Measurements from ENCODE around the gene NRG2.

GRCh38 chr5:139870677-139871076 is 172.4 kb downstream of the NRG2 start:
- no peak for TF ChIP-seq CTCF (IDR thresholded peaks at IDR 0.05)
- TF ChIP-seq POLR2AphosphoS5 (IDR thresholded peaks at IDR 0.05): no peak

Measured in prostate gland (tissue), 2 donors.